ENCODE measurements around the gene SRD5A1.

SRD5A1 gene

GRCh38 chr5:6604946-6605345 is 28.3 kb upstream of the SRD5A1 start:
- CTCF ChIA-PET, result interaction anchor here (0.8 kb wide), 1 partner anchor 141 kb away, joined by 3 read pairs; no protein-coding TSS in a partner anchor
- POLR2A ChIA-PET, result no interaction called here
- H3K4me3 ChIP-seq (ENCODE audit: low read depth, low read length), result no peak overlapping the region
- no peak for TF ChIP-seq CTCF (IDR thresholded peaks at IDR 0.05; ENCODE audit: insufficient read depth, low read length, missing control alignments)
- no peak for DNase-seq (ENCODE audit: low read depth, low spot score)

GRCh38 chr5:6606884-6607558 is 26.2 kb upstream of the SRD5A1 start:
- ChIA-PET POLR2A (no interaction called here), CTCF (no interaction called here)

GRCh38 chr5:6607559-6607936 is 25.7 kb upstream of the SRD5A1 start:
- POLR2A ChIA-PET, result no interaction called here
- DNase-seq (ENCODE audit: low read depth, low spot score), result no peak
- CTCF ChIA-PET, result interaction anchor here (0.8 to 1.0 kb wide), 2 partner anchors 10 to 25 kb away, joined by 3 read pairs; no protein-coding TSS in a partner anchor
- no peak for TF ChIP-seq CTCF (IDR thresholded peaks at IDR 0.05; ENCODE audit: insufficient read depth, low read length, missing control alignments)
- H3K4me3 ChIP-seq (ENCODE audit: low read depth, low read length), result no peak overlapping the region

More at GRCh38 chr5:6606884-6607558, 26.2 kb upstream of the SRD5A1 start:
- no peak for TF ChIP-seq CTCF (IDR thresholded peaks at IDR 0.05; ENCODE audit: insufficient read depth, low read length, missing control alignments)
- no peak overlapping the region for H3K4me3 ChIP-seq (ENCODE audit: low read depth, low read length)
- DNase-seq (ENCODE audit: low read depth, low spot score), result no peak

GRCh38 chr5:6608016-6608415 is 25.2 kb upstream of the SRD5A1 start:
- ChIA-PET CTCF (interaction anchor here (0.8 to 1.3 kb wide), 5 partner anchors 10 to 1111 kb away, joined by 3 to 5 read pairs (median 3); partner anchors contain the start of genes NSUN2 and SRD5A1), POLR2A (interaction anchor here (0.6 kb wide), 1 partner anchor 17 kb away, joined by 3 read pairs; no protein-coding TSS in a partner anchor)
- no peak overlapping the region for H3K4me3 ChIP-seq (ENCODE audit: low read depth, low read length)
- DNase-seq (ENCODE audit: low read depth, low spot score), result no peak
- TF ChIP-seq CTCF (IDR thresholded peaks at IDR 0.05; ENCODE audit: insufficient read depth, low read length, missing control alignments), result no peak

- DNase-seq (ENCODE audit: low read depth, low spot score), result no peak
- POLR2A ChIA-PET, result no interaction called here
- no peak for TF ChIP-seq CTCF (IDR thresholded peaks at IDR 0.05; ENCODE audit: insufficient read depth, low read length, missing control alignments)
- H3K4me3 ChIP-seq (ENCODE audit: low read depth, low read length), result no peak overlapping the region
- CTCF ChIA-PET, result interaction anchor here (1.2 to 1.7 kb wide), 2 partner anchors 12 to 133 kb away, joined by 3 to 8 read pairs; no protein-coding TSS in a partner anchor
These were observed 21.6 kb upstream of the SRD5A1 start for GRCh38 chr5:6611334-6612256.
